NCI-H146 (cell line): Measurements from ENCODE around the gene CTRL.
A peak's percentile ranks its signal among the peaks of the same experiment; 100 is the strongest.
"Not testable (repeated sequence)": the region's sequence is repeated elsewhere in the genome, so short reads cannot be mapped to it uniquely, and the experiment has no call there.

Source experiments
- DNase-seq: peaks from one replicate; lab custom pipeline; 2025; lab: John Stamatoyannopoulos, UW

The CTRL gene

DNA sequence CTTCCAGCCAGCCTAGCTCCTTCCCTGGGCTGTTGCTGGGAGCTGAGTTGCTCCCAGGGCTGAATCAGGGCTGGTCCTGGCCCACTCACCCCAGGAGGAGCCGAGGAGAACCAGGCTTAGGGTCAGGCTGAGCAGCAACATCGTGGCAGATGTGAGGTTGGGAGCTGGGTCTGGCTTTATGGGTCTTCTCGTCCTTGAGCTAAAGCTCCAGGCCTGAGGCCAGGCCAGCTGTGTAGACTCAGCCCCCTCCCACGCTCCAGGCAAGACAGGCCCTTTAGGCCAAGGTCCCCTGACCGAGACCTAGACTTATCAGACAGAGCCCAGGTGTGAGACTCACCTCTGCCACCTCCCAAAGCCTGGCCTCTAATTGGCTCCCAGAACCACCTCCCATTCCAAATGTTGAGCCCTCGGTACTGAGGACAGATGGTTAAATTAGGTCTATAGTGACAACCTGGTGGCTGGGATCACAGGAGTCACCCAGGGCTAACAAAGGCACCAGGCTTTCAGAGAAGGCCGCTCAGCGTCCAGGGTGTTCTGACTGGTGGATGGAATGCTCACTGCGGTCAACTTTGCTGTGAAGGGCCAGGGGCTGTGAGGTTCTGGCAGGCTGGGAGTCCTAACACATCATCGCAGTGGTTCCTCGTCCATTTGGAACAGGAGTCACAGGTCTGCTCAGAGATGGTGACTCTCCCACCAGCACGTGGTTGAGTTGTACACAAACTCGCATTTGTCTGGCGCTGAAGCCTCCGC is at the start of gene CTRL:
TSS of gene CTRL (minus strand) at position 151 of the 750 bp plus-strand sequence. CDS start at position 141, 10 bp downstream.
- no peak for DNase-seq

DNA sequence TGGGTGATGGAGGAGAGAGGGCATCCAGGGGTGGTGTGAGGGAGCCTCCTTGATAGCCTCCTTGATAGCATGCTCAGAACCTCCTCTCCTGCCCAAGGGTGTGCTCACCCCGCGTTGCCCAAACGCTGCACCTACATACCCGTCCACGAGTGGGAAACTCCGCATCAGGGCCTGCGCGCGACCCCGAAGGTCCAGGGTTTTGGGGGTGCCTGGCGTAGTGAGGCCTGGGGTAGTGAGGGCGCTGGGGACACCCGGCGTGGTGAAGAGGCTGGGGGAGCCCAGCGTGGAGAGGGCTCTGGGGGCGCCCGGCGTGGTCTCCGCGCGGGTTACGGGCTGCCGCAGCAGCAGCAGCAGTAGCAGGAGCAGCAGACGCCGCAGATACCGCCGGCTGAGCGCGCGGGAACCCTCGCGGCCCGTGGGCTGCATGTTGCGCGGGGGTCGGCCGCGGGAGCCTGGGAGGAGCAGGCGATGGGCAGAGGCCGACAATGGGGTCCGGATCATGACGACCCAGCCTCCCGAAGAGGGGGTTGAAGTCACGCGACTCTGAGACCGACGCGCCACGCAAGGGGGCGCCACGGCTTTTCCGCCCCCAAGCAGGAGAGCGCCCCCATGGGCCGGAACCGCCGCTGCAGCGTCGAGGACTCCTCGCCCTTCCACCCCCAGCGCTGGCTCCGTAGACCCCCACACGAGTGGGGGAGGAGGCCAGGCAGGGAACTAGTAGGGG is 48.5 kb upstream of the CTRL start, which contains the start of gene DPEP3:
TSS of gene DPEP3 (minus strand) at position 545 of the 724 bp plus-strand sequence. CDS start at position 426, 119 bp downstream.
- DNase-seq = no peak

DNA sequence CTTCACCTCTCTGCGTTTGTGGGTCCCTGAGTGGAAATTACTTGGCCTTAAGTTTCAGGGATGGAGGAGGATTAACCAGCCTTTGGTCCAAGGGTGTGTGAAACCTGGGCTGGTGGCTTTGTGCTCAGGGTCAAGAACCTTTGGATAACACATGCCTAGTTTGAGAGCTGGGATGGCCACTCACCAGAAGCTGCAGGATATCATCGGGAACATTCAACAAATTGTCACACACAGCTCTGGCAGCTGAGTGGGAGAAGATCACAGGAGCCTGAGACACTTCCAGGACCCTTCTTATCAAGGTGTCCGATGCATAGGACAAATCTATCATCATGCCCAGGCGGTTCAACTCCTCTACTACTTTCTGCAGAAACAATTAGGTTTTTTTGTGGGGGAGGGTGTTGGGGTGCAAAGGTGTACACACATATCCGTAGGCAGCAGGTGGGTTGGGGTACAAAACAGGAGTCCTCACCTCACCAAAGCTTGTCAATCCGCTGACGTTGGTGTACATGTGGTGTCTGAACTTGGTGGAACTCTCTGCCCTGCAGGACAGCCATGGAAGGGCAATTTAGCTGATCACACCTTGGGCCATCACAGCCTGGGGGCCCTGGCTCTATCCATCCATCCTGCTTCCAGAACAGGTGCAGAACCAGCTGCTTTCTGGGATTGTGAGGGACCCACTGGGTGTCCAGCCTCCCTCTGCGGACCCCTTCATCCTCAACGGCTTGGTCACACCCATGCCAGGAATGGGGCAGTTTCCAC is 46.0 kb upstream of the CTRL start:
- DNase-seq = no peak

DNA sequence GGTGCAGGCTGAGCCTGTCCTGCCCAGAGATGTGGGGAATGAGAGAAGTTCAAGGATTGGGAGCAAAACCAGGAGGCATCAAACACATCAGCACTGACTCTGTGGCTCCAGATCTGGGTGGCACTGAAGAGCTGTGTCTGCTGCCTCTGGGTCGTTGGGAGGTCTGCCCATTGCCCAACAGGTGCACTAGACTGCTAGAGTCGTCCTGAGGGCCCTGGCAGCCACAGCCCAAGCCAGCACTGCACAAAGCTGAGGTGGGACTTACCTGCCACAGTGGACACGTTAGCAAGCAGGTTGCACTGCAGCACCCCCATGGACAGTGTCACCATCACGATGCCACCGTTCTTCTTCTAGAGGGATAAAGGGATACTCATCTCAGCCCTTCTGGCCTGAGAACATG is 45.3 kb upstream of the CTRL start:
- no peak for DNase-seq

DNA sequence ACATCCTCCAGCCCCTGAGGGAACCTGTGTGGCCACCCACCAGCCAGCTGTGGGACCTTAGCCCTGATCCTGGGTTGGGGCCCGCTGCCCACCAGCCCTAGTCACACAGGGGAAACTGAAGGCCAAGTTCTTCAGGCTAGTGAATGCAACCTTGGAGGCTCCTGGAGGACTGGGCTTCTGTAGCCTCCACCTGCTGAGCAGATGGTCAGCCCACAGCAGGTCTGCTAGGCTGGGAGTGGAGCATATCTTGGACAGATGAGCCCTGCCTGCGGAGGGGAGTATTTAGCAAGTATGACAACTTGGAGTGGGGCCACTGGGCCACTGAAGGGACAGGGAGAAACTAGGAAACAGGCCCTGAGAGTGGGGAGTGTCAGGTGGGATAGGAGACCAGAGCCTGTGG is 44.5 kb upstream of the CTRL start:
- no peak for DNase-seq

DNA sequence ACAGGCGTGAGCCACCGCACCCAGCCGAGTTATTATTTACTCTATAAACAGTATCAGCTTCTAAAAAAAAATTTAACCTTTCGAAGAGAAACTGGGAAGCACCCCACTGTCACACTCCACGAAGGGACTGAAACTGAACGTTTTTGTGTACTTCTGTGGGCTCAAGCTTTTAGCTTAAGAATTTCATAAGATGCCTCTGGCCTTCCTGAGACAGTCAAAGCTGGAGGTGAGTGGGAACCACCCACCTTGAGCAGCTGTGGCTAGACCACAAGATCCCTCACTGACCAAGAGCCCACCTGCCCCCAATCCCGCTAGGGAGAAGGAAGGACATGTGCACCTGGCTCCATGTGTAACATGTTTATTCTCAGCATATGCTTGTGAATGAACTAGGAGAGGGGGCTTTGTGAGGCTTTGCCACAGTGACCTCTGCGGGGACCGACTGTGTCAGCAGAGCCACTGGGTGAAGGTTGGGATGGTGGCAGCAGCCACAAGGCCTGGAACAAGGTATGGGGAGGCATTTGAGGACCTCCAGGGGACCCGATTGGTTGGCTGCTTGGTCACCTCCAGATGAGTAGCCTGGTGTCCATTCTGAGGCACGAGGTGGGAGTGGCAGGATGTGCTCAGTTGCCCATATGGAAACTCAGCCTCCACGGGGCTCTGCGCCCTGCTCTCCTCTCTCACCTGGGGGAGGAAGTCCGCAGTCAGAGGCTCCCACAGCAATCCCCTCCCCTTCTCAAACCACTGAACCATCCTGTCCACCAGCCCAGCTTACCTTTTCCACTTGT is 43.9 kb upstream of the CTRL start:
- no peak for DNase-seq

DNA sequence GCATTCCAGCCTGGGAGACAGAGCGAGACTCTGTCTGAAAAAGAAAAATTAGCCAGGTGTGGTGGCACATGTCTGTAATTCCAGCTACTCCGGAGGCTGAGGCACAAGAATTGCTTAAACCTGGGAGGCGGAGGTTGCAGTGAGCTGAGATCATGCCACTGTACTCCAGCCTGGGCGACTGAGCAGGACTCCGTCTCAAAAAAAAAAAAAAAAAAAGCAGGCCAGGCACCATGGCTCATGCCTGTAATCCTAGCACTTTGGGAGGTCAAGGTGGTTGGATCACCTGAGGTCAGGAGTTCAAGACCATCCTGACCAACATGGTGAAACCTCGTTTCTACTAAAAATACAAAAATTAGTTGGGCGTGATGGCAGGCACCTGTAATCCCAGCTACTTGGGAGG is 40.6 kb upstream of the CTRL start:
- DNase-seq = not testable (repeated sequence)

DNA sequence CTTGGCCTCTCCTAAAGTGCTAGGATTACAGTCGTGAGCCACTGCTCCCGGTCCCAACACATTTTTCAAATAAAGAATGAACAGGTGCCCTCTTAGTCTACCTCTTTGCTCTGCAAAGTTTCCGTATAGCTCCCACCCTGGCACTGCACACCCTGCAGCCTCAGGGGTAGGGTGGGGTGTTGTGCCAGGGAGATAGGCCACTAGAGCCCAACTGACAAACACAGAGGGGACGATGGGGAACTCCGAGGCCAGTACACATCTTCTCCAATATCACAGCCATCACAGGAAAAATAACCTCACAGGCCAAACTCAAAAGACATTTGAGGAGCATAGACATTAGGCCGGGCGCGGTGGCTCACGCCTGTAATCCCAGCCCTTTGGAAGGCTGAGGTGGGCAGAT is 39.4 kb upstream of the CTRL start:
- no peak for DNase-seq

DNA sequence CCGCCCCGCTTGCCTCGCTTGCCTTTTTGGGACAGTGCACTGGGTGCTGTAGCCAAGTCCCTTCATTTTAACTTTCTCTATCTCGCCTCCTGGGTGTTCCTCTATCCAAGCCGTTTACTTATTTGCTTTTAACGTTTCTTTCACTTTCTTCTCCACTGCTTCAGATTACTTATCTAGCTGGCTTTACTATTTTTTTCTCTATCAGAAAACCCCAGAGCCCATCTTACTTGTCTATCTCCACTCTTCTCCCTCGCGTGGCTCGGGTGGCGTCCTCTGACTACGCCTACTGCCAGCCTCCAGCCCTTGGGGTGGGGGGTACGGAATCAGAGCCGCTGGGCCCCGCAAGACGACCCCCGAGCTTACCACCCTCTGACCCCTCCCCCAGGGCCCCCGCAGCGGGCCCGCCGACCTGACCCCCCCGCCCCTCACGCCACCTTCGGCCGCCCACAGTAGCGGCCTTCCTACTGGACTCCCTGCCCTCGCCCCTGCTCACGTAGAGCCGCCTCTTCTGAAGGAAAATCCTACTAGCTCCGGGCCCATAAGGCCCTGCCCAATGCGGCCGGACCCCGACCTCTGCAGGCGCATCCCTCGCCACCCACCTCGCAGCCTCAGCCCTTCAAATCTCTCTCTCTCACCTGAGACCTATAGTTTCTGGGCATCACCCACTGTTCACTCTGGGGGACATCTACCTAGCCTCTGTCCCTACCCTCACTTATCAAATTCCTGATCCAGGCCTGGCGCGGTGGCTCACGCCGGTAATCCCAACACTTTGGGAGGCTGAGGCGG is 37.8 kb upstream of the CTRL start:
- no peak for DNase-seq

DNA sequence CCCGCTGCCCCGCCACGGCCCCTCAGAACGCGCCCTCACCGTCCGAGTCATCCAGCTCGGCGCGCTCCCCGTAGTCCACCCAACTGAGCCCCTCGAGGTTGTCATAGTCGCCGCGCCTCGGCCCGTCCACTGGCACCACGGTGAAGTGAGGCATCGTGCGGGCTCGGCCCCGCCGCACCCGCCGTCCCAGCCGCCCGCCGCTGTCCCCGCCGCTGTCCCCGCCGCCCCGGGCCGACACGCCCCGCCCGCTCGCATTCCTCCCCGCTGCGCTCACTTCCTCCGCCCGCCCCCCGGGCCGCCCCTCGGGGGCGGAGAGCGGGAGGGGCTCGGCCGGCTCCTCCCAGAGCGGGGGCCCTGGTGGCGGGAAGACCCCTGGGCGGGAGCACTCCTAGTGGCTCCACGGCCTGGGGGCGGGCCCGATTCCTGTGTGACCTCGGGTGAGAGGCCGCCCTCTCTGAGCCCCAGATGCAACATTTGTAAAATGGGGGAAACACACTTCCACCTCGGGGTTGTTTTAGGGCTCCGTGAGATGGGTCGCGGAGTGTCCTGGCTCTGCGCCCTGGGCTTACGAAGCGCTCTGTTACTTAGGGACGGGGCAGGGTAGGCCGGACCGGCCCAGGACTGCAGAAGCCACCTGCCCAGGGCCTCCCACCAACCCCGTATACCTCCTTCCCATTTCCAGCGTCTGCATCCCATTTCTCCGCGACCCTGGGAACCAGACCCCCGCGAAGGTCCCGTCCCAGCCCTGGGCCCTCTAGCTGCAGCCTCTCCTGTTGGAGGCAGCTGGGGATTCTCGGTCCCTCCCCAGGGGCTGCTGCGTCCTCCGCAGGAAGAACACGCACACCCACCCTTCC is 37.0 kb upstream of the CTRL start, which contains the start of gene SLC12A4:
TSS of gene SLC12A4 (minus strand) at position 238 of the 854 bp plus-strand sequence. CDS start at position 154, 84 bp downstream.
- DNase-seq = peak; percentile 50

DNA sequence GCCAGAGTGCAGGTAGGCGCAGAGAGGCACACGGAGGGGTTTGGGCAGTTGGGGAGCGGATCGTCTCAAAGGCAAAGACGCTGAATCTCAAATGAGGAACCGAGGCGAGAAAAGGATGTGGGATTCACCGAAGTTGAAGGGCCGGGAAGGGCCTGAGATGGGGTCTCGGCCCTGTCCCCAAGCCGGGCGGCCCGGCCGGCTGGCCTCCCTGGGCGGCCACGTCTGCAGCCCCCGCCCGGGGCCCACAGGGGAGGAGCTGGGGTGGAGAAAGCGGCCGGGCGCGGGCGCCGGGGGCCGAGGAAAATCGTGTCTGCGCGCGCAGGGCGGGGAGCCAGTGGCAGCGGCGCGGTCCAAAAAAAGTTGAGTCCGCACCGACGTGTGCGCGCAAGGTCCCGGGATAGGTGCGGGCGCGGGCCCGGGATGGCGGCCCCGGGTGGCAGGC is 36.3 kb upstream of the CTRL start:
- DNase-seq = no peak

DNA sequence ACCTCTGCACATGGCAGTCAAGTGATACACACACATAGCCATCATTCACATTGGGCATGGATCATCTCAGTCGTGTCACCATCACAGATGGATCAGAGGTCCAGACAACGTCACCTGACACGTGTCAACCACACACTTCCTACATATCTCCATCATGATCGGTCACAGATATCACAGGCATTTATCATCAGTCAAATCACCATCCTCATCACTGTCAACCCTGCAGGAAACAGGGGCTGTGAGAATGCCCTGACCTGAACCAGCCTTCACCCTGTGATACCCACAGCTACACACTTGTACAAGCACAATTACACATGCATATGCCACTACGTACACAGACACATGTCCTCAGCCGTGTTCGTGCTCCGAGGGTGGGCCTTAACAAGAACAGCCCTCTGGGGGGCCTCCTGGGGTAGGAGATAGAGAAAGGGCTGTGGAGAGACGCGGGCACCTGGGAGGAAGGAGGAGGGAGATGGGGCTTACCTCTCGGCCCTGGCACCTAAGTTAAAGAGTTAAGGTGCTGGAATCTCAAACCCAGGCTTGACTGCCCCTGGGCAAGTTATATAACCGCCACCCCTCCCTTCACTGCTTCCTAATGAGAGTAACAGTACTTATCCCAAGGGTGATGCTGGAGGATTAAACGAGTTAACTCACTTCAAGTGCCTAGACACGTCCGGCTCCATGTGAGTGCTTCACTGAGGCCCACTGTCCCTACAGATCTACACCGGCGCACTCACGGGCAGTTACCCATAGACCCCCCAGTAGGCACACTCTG is 35.7 kb upstream of the CTRL start:
- no peak for DNase-seq

DNA sequence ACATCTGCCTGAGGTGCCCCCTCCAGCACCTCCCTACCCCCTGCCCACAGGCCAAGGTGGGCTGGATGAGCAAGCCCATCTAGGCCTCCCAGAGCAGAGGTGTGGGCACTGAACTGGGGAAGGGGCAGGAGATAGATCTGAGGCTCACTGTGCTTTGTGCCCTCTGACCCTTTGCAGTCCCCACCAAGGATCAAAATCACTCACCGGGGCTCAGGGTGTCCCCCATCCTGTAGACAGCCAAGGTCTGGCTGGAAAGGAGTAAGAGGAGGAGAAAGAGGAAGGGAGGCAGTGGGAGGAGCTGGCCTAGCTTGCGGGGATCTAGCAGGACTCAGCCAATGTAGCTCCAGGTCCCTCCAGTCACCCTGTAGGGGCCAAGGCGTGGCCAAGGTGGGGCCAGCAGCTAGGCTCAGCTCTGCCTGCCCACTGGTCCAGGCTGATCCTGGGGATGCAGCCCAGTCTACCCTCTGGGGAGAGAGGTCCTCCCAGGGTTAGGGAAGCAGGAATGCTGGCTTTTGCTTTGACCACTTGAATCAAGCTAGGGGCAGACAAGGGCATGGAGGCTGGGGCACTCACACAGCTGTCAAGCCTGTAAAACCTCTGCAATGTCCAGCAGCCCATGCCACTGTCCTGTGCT is 35.0 kb upstream of the CTRL start:
- DNase-seq = no peak

DNA sequence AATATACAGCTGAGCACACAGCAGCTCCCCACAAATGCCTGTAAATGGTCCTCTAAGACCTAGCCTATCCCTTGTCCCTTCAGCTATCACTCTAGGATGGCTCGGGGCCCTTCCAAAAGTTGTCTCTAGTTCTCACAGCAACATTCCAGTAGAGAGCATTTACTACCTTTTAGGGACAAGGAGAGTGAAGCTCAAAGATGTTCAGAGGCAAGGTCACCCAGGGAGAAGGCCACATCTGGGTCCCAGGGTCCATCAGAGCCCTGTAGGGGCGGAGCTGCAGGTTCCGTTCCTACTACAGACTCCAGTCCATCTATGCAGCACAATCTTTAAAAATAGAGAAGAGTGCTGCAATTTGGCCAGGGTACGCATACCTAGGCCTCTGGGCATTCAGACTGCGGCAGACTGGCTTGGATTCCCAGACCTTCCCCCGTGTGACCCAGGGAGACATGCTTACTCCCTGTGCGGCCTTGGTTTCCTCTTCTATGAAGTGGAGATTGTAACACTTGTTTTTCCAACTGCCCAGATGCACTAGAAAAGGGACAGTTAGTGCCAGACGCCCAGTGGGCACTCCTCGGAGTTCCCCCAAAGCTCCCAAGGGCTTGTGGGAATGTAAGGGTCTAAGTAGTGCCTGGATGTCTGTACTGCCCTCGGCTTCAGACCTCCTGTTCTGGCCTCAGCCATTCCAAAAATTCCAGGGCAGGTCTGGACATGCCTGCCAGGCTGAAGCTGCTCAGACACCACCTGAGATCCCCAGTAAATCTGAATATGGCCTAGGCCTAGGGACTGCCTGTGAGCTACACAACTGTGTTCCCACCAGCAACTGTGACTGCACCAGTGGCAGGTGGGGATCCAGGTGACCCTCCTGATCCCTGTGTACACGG is 34.2 kb upstream of the CTRL start:
- no peak for DNase-seq

DNA sequence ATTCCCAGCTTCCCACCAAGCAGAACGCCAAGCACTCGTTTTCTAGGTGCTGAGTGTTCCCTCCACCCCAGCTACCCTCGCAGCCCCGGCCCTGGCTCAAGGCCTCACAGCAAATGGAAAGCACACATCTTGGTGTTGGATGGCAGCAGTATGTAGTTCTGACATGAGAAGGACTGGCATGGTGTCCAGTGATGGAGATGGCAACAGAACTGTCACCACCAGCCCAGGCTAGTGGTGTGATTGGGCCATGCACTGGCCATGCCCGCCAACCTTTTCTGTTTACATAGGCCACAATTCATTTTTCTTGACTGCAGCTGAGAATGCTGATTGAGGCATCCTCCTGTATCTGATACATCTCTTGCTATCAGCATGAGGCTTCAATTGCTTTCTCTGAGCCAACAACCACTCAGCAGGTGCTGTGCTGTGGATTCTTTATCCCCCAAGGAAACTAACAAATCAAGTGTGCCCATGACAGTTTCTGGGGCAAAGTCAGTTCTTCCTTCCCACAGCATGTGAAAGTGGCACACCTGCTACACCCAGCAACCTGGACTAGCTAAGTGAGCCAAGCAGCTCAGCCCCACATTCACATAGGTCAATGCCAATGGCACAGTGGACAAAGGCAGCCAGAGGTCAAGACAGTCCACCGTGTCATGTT is 32.9 kb upstream of the CTRL start:
- DNase-seq = peak; percentile 43

DNA sequence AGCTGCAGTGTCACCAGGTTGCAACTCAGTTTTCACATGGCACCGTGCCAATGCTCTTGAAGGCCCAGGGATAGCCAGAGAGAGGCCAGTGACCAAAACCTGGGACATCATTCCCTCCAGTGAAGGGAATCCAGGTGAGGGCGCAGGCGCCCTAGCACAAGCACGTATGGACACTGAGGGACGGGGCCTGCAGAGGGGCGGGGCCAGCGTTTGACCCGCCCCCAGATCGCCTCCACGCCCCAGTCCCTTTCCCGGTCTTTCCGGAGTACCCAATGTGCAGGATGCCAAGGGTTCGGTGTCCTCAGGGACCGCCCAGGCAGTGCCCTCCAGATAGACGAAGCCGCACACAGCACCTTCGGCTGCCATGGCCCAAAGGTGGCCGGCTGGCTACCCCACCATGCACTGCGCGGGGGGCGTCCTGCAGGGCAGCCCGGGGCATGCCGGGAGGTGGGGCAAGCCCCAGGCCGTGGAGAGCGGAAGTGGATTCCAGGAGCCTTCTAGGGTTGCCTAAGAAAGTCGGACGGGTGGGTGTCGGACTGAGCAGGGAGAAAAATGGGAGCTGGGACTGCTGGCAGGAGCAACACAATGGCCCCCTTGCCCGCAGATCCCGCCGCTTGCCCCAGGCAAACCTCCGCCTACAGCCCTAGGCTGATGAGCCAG is 32.1 kb upstream of the CTRL start:
- no peak for DNase-seq

DNA sequence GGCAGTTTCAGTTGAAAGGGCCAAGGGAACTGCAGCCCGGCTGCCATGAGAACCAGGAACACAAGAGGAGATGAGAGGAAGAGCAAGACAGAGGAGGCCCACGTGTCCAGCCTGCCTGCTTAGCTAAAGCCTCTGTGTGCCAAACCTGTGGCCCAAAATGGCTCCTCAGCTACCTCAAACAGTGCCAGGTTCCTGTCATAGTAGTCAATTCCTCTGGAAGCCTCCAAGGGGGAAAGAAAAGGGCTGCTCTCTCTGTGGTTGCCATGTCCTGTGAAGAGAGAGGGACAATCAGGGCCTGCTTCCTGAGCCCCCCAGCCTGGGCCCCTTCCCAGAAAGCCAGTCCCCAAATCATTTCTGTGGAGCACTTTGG is 31.6 kb upstream of the CTRL start:
- DNase-seq = no peak
